ENCODE measurements around the gene DUOXA2. TPM values are rescaled to one million over a fixed set of nuclear protein-coding genes. Genes with fewer than 3 reads are reported as not detected.
A peak's percentile ranks its signal among the peaks of the same experiment; 100 is the strongest.

Gene DUOXA2
- polyA plus RNA-seq, 6 donors from 2014 or later = not detected

DNA sequence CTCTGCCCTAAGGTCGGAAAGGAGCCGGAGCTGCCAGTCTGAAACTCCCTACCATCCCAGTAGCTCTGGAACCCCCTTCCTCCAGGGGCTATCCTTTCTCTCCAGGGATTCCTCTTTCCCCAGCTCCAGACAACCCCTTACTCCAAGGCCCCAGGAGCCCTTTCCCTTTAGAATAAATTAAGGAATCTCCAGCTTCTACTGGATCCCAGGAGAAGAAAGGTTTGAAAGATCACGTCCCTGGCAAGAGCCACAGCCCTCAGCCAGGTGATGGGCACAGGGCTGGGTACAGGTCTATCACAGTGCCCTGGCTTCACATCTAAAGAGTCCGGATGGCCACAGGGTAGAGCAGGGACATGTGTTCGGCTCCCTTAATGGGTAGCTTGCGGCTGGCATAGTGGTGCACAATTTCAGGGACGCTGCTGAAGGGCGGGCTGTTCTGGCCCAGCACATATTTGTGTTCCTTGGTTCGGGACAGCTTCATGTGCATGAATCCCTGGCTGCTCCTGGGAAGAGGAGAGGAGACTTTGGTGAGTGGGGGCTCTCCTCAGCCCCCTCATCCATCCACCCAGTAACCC lies 53.6 kb downstream of the DUOXA2 start:
- no peaks in the 10 kb centered on the region for H3K36me3 Mint-ChIP-seq

More for the DNA sequence above, 53.6 kb downstream of the DUOXA2 start:
- H3K27ac Mint-ChIP-seq = peak overlapping the region; percentile 44 to 88 (median 61)
- H3K4me1 Mint-ChIP-seq = peaks cover 16 to 52% (median 44%) of the 10 kb centered on the region in 3 donors
- H3K9me3 Mint-ChIP-seq = no peaks in the 10 kb centered on the region
- peak overlapping the region; percentile 71 to 90 (median 79) for H3K4me3 Mint-ChIP-seq
- ATAC-seq (ENCODE audit: low read depth in 2 of 2) (no peak), DNase-seq (no peak)
- no peaks in the 10 kb centered on the region for H3K27me3 Mint-ChIP-seq

Other genes with a start within 250 kb of the DUOXA2 start
- not detected for gene TERB2, start 157.6 kb upstream of the DUOXA2 start, polyA plus RNA-seq (ENCODE audit: low read depth in 6 of 6)
- 10 to 100 TPM; 16.2 to 21.3 (median 19.0) TPM for gene SORD, start 91.1 kb upstream of the DUOXA2 start, polyA plus RNA-seq (ENCODE audit: low read depth in 6 of 6)
- gene DUOX2, start 154 bp upstream of the DUOXA2 start, polyA plus RNA-seq (ENCODE audit: low read depth in 6 of 6) = under 1 TPM in 1 of 6 donors, not detected in 5; 0.08 TPM
- not detected for gene DUOXA1, start 15.6 kb downstream of the DUOXA2 start, polyA plus RNA-seq (ENCODE audit: low read depth in 6 of 6)
- gene DUOX1, start 15.7 kb downstream of the DUOXA2 start, polyA plus RNA-seq (ENCODE audit: low read depth in 6 of 6) = 1 to 10 TPM in 3 of 6 donors, under 1 TPM in 3; 0.29 to 4.2 (median 1.3) TPM
- 1 to 10 TPM in 4 of 6 donors, under 1 TPM in 2; 0.77 to 3.2 (median 1.8) TPM for gene SHF, start 73.6 kb downstream of the DUOXA2 start, polyA plus RNA-seq (ENCODE audit: low read depth in 6 of 6)
- gene SLC28A2, start 137.9 kb downstream of the DUOXA2 start, polyA plus RNA-seq (ENCODE audit: low read depth in 6 of 6) = not detected

Measured in naive B cell (primary cell).